ENCODE data around the gene ATP1A1. TPM values are rescaled to one million over a fixed set of nuclear protein-coding genes. Genes with fewer than 3 reads are reported as not detected.

The ATP1A1 gene
- total and polyA plus RNA-seq, 2 experiments from 2014 or later = 117 to 202 TPM

DNA sequence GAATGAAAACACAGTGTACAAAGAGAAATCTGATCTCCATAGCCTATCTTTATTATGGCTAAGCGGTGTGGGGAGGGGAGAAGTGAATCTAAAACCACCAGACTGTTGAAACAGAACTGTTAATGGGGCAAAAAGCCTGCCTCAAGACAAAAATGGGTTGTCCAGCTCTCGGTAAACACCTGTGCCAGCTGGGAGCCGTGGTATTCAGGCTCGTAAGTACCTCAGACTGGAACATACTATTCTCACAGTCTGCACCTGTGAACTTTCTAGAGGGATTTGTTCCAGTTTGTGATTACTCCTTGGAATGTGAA, 42.7 kb upstream of the ATP1A1 start:
- Histone ChIP-seq H3K4me1 (ENCODE audit: insufficient read depth) (peaks cover 7% of the 10 kb centered on the region), H3K4me2 (no peak overlapping the region), H3K27me3 (ENCODE audit: insufficient read depth) (no peaks in the 10 kb centered on the region), H3K27ac (ENCODE audit: low read depth) (no peak overlapping the region), H3K36me3 (ENCODE audit: insufficient read depth) (no peaks in the 10 kb centered on the region), H3F3A (replicated peaks; ENCODE audit: low read depth) (no peaks in the 10 kb centered on the region), H3K79me2 (replicated peaks; ENCODE audit: insufficient read depth) (no peaks in the 10 kb centered on the region), H4K20me1 (replicated peaks; ENCODE audit: insufficient read depth) (no peaks in the 10 kb centered on the region), H3K4me3 (no peak overlapping the region), H3K9me2 (ENCODE audit: insufficient read depth) (no peaks in the 10 kb centered on the region), H2AFZ (no peak overlapping the region)
- no peak for DNase-seq (ENCODE audit: low spot score)
- no peaks in the 10 kb centered on the region for H3K9me3 Mint-ChIP-seq
- H3K4me3 Mint-ChIP-seq = no peak overlapping the region
- H3K27ac Mint-ChIP-seq = no peak overlapping the region
- H3K4me1 Mint-ChIP-seq = peaks cover 20% of the 10 kb centered on the region
- ATAC-seq = no peak
- no peaks in the 10 kb centered on the region for H3K36me3 Mint-ChIP-seq (ENCODE audit: low read depth)
- peaks cover 4% of the 10 kb centered on the region for H3K27me3 Mint-ChIP-seq (ENCODE audit: insufficient read depth, low read depth, poor library complexity)
- TF ChIP-seq EZH2phosphoT487 (IDR thresholded peaks at IDR 0.05; ENCODE audit: unreplicated experiment) = no peak
- TF ChIP-seq, protein P1, sequence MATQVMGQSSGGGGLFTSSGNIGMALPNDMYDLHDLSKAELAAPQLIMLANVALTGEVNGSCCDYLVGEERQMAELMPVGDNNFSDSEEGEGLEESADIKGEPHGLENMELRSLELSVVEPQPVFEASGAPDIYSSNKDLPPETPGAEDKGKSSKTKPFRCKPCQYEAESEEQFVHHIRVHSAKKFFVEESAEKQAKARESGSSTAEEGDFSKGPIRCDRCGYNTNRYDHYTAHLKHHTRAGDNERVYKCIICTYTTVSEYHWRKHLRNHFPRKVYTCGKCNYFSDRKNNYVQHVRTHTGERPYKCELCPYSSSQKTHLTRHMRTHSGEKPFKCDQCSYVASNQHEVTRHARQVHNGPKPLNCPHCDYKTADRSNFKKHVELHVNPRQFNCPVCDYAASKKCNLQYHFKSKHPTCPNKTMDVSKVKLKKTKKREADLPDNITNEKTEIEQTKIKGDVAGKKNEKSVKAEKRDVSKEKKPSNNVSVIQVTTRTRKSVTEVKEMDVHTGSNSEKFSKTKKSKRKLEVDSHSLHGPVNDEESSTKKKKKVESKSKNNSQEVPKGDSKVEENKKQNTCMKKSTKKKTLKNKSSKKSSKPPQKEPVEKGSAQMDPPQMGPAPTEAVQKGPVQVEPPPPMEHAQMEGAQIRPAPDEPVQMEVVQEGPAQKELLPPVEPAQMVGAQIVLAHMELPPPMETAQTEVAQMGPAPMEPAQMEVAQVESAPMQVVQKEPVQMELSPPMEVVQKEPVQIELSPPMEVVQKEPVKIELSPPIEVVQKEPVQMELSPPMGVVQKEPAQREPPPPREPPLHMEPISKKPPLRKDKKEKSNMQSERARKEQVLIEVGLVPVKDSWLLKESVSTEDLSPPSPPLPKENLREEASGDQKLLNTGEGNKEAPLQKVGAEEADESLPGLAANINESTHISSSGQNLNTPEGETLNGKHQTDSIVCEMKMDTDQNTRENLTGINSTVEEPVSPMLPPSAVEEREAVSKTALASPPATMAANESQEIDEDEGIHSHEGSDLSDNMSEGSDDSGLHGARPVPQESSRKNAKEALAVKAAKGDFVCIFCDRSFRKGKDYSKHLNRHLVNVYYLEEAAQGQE (IDR thresholded peaks at IDR 0.05; ENCODE audit: unreplicated experiment) = no peak
- TF ChIP-seq, protein P2, sequence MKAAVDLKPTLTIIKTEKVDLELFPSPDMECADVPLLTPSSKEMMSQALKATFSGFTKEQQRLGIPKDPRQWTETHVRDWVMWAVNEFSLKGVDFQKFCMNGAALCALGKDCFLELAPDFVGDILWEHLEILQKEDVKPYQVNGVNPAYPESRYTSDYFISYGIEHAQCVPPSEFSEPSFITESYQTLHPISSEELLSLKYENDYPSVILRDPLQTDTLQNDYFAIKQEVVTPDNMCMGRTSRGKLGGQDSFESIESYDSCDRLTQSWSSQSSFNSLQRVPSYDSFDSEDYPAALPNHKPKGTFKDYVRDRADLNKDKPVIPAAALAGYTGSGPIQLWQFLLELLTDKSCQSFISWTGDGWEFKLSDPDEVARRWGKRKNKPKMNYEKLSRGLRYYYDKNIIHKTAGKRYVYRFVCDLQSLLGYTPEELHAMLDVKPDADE (IDR thresholded peaks at IDR 0.05) = no peak
- TF ChIP-seq EZH2 (IDR thresholded peaks at IDR 0.05; ENCODE audit: low read depth, unreplicated experiment) = no peak
- TF ChIP-seq CREB1 (CRISPR knock-in tag; IDR thresholded peaks at IDR 0.05; ENCODE audit: low read depth) = no peak
- no peak for TF ChIP-seq NANOG (IDR thresholded peaks at IDR 0.05; ENCODE audit: borderline replicate concordance)
- TF ChIP-seq, protein P3, sequence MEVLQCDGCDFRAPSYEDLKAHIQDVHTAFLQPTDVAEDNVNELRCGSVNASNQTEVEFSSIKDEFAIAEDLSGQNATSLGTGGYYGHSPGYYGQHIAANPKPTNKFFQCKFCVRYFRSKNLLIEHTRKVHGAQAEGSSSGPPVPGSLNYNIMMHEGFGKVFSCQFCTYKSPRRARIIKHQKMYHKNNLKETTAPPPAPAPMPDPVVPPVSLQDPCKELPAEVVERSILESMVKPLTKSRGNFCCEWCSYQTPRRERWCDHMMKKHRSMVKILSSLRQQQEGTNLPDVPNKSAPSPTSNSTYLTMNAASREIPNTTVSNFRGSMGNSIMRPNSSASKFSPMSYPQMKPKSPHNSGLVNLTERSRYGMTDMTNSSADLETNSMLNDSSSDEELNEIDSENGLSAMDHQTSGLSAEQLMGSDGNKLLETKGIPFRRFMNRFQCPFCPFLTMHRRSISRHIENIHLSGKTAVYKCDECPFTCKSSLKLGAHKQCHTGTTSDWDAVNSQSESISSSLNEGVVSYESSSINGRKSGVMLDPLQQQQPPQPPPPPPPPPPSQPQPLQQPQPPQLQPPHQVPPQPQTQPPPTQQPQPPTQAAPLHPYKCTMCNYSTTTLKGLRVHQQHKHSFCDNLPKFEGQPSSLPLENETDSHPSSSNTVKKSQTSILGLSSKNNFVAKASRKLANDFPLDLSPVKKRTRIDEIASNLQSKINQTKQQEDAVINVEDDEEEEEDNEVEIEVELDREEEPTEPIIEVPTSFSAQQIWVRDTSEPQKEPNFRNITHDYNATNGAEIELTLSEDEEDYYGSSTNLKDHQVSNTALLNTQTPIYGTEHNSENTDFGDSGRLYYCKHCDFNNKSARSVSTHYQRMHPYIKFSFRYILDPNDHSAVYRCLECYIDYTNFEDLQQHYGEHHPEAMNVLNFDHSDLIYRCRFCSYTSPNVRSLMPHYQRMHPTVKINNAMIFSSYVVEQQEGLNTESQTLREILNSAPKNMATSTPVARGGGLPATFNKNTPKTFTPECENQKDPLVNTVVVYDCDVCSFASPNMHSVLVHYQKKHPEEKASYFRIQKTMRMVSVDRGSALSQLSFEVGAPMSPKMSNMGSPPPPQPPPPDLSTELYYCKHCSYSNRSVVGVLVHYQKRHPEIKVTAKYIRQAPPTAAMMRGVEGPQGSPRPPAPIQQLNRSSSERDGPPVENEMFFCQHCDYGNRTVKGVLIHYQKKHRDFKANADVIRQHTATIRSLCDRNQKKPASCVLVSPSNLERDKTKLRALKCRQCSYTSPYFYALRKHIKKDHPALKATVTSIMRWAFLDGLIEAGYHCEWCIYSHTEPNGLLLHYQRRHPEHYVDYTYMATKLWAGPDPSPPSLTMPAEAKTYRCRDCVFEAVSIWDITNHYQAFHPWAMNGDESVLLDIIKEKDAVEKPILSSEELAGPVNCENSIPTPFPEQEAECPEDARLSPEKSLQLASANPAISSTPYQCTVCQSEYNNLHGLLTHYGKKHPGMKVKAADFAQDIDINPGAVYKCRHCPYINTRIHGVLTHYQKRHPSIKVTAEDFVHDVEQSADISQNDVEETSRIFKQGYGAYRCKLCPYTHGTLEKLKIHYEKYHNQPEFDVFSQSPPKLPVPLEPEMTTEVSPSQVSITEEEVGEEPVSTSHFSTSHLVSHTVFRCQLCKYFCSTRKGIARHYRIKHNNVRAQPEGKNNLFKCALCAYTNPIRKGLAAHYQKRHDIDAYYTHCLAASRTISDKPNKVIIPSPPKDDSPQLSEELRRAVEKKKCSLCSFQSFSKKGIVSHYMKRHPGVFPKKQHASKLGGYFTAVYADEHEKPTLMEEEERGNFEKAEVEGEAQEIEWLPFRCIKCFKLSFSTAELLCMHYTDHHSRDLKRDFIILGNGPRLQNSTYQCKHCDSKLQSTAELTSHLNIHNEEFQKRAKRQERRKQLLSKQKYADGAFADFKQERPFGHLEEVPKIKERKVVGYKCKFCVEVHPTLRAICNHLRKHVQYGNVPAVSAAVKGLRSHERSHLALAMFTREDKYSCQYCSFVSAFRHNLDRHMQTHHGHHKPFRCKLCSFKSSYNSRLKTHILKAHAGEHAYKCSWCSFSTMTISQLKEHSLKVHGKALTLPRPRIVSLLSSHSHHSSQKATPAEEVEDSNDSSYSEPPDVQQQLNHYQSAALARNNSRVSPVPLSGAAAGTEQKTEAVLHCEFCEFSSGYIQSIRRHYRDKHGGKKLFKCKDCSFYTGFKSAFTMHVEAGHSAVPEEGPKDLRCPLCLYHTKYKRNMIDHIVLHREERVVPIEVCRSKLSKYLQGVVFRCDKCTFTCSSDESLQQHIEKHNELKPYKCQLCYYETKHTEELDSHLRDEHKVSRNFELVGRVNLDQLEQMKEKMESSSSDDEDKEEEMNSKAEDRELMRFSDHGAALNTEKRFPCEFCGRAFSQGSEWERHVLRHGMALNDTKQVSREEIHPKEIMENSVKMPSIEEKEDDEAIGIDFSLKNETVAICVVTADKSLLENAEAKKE (CRISPR knock-in tag; IDR thresholded peaks at IDR 0.05) = no peak
- no peak for TF ChIP-seq ZNF331 (CRISPR knock-in tag; IDR thresholded peaks at IDR 0.05; ENCODE audit: low read depth)
- no peak for TF ChIP-seq JUNB (IDR thresholded peaks at IDR 0.05; ENCODE audit: unreplicated experiment)
- TF ChIP-seq POLR2AphosphoS5 (IDR thresholded peaks at IDR 0.05; ENCODE audit: low read depth) = no peak
- TF ChIP-seq, protein P4, sequence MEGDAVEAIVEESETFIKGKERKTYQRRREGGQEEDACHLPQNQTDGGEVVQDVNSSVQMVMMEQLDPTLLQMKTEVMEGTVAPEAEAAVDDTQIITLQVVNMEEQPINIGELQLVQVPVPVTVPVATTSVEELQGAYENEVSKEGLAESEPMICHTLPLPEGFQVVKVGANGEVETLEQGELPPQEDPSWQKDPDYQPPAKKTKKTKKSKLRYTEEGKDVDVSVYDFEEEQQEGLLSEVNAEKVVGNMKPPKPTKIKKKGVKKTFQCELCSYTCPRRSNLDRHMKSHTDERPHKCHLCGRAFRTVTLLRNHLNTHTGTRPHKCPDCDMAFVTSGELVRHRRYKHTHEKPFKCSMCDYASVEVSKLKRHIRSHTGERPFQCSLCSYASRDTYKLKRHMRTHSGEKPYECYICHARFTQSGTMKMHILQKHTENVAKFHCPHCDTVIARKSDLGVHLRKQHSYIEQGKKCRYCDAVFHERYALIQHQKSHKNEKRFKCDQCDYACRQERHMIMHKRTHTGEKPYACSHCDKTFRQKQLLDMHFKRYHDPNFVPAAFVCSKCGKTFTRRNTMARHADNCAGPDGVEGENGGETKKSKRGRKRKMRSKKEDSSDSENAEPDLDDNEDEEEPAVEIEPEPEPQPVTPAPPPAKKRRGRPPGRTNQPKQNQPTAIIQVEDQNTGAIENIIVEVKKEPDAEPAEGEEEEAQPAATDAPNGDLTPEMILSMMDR (conservative IDR thresholded peaks at IDR 0.05; ENCODE audit: low read depth in 2 of 2) = no peak
- no peak for TF ChIP-seq STAT1 (IDR thresholded peaks at IDR 0.05; ENCODE audit: unreplicated experiment)
- no peak for TF ChIP-seq ZNF114 (CRISPR knock-in tag; IDR thresholded peaks at IDR 0.05)
